HEK293 (cell line): ENCODE data around the gene R3HDM2.

ENCODE experiments used
- EGR2 ChIP-seq: fragments of 450-650 bp; formaldehyde crosslinking; IDR thresholded peaks from 2 replicates; pipeline ENCODE4 v1.5.1; 2016; ENCODE audit warnings: low read depth, missing biosample characterization, missing genetic modification characterization
- GLI4 ChIP-seq: fragments of 450-650 bp; formaldehyde crosslinking; IDR thresholded peaks from 2 replicates; pipeline ENCODE4 v1.5.1; 2016; ENCODE audit warnings: missing biosample characterization, missing genetic modification characterization
- GLIS2 ChIP-seq: fragments of 450-650 bp; formaldehyde crosslinking; IDR thresholded peaks from 2 replicates; pipeline ENCODE4 v1.5.1; 2016; ENCODE audit warnings: missing biosample characterization, missing genetic modification characterization
- MYNN ChIP-seq: fragments of 450-650 bp; formaldehyde crosslinking; IDR thresholded peaks from 2 replicates; pipeline ENCODE4 v1.5.1; 2016; ENCODE audit warnings: missing biosample characterization, missing genetic modification characterization, borderline replicate concordance
- MZF1 ChIP-seq: fragments of 450-650 bp; formaldehyde crosslinking; IDR thresholded peaks from 2 replicates; pipeline ENCODE4 v1.5.1; 2017; ENCODE audit warnings: missing biosample characterization, missing genetic modification characterization, borderline replicate concordance
- RBAK ChIP-seq: fragments of 450-650 bp; formaldehyde crosslinking; IDR thresholded peaks from 2 replicates; pipeline ENCODE4 v1.5.1; 2016; ENCODE audit warnings: missing biosample characterization, missing genetic modification characterization
- SALL2 ChIP-seq: fragments of 450-650 bp; formaldehyde crosslinking; IDR thresholded peaks from 2 replicates; pipeline ENCODE4 v1.5.0; 2017; ENCODE audit warnings: missing biosample characterization, mild to moderate bottlenecking, missing genetic modification characterization, borderline replicate concordance
- ZBTB17 ChIP-seq: fragments of 450-650 bp; formaldehyde crosslinking; IDR thresholded peaks from 2 replicates; pipeline ENCODE4 v1.5.1; 2016; ENCODE audit warnings: missing biosample characterization, missing genetic modification characterization
- ZBTB20 ChIP-seq: fragments of 450-650 bp; formaldehyde crosslinking; IDR thresholded peaks from 2 replicates; pipeline ENCODE4 v1.5.1; 2016; ENCODE audit warnings: missing biosample characterization, missing genetic modification characterization
- ZEB2 ChIP-seq: fragments of 450-650 bp; formaldehyde crosslinking; IDR thresholded peaks from 2 replicates; pipeline ENCODE4 v1.5.1; 2016; ENCODE audit warnings: missing biosample characterization, missing genetic modification characterization
- ZFP3 ChIP-seq: fragments of 450-650 bp; formaldehyde crosslinking; IDR thresholded peaks from 2 replicates; pipeline ENCODE4 v1.5.1; 2016; ENCODE audit warnings: low read depth, missing biosample characterization, missing genetic modification characterization
- ZNF138 ChIP-seq: fragments of 450-650 bp; formaldehyde crosslinking; IDR thresholded peaks from 2 replicates; pipeline ENCODE4 v1.5.1; 2016; ENCODE audit warnings: missing biosample characterization, missing genetic modification characterization, borderline replicate concordance
- ZNF239 ChIP-seq: fragments of 450-650 bp; formaldehyde crosslinking; IDR thresholded peaks from 2 replicates; pipeline ENCODE4 v1.5.1; 2016; ENCODE audit warnings: missing biosample characterization, missing genetic modification characterization
- ZNF324 ChIP-seq: fragments of 450-650 bp; formaldehyde crosslinking; IDR thresholded peaks from 2 replicates; pipeline ENCODE4 v1.5.1; 2016; ENCODE audit warnings: missing biosample characterization, missing genetic modification characterization
- ZNF335 ChIP-seq: fragments of 450-650 bp; formaldehyde crosslinking; conservative IDR thresholded peaks from 2 replicates; pipeline ENCODE4 v1.5.1; 2016; ENCODE audit warnings: missing biosample characterization, missing genetic modification characterization
- ZNF433 ChIP-seq: fragments of 450-650 bp; formaldehyde crosslinking; IDR thresholded peaks from 2 replicates; pipeline ENCODE4 v1.5.1; 2016; ENCODE audit warnings: missing biosample characterization, missing genetic modification characterization, low read depth
- ZNF654 ChIP-seq: fragments of 450-650 bp; formaldehyde crosslinking; IDR thresholded peaks from 2 replicates; pipeline ENCODE4 v1.5.1; 2016; ENCODE audit warnings: low read depth, missing biosample characterization, missing genetic modification characterization
- ZNF670 ChIP-seq: fragments of 450-650 bp; formaldehyde crosslinking; IDR thresholded peaks from 2 replicates; pipeline ENCODE4 v1.5.1; 2016; ENCODE audit warnings: missing biosample characterization, missing genetic modification characterization, low read depth
- ZNF776 ChIP-seq: fragments of 450-650 bp; formaldehyde crosslinking; IDR thresholded peaks from 2 replicates; pipeline ENCODE4 v1.5.0; 2017; ENCODE audit warnings: missing biosample characterization, missing genetic modification characterization, borderline replicate concordance
- ZNF777 ChIP-seq: fragments of 450-650 bp; formaldehyde crosslinking; IDR thresholded peaks from 2 replicates; pipeline ENCODE4 v1.5.1; 2017; ENCODE audit warnings: missing biosample characterization, missing genetic modification characterization, borderline replicate concordance
- ZNF791 ChIP-seq: fragments of 450-650 bp; formaldehyde crosslinking; IDR thresholded peaks from 2 replicates; pipeline ENCODE4 v1.5.1; 2016; ENCODE audit warnings: missing biosample characterization, missing genetic modification characterization
- TF ChIP-seq, protein P1 (sequence below): fragments of 450-650 bp; formaldehyde crosslinking; IDR thresholded peaks from 2 replicates; pipeline ENCODE4 v1.5.1; 2016; ENCODE audit warnings: missing biosample characterization, missing genetic modification characterization
- TF ChIP-seq, protein P2 (sequence below): fragments of 450-650 bp; formaldehyde crosslinking; IDR thresholded peaks from 2 replicates; pipeline ENCODE4 v1.5.1; 2016; ENCODE audit warnings: missing biosample characterization, missing genetic modification characterization
- TF ChIP-seq, protein P3 (sequence below): fragments of 450-650 bp; formaldehyde crosslinking; IDR thresholded peaks from 2 replicates; pipeline ENCODE4 v1.5.1; 2016; ENCODE audit warnings: missing biosample characterization, missing genetic modification characterization
- TF ChIP-seq, protein P4 (sequence below): fragments of 450-650 bp; formaldehyde crosslinking; IDR thresholded peaks from 2 replicates; pipeline ENCODE4 v1.5.1; 2017; ENCODE audit warnings: missing biosample characterization, mild to moderate bottlenecking, missing genetic modification characterization, moderate library complexity
- TF ChIP-seq, protein P5 (sequence below): fragments of 450-650 bp; formaldehyde crosslinking; IDR thresholded peaks from 2 replicates; pipeline ENCODE4 v1.5.1; 2017; ENCODE audit warnings: missing biosample characterization, missing genetic modification characterization
- TF ChIP-seq, protein P6 (sequence below): fragments of 450-650 bp; formaldehyde crosslinking; IDR thresholded peaks from 2 replicates; pipeline ENCODE4 v1.5.1; 2016; ENCODE audit warnings: missing biosample characterization, missing genetic modification characterization
- TF ChIP-seq, protein P7 (sequence below): IDR thresholded peaks from 2 replicates; pipeline ENCODE4 v1.6.1; 2011; ENCODE audit warnings: mild to moderate bottlenecking, low read depth, low read length, borderline replicate concordance

The R3HDM2 gene

DNA sequence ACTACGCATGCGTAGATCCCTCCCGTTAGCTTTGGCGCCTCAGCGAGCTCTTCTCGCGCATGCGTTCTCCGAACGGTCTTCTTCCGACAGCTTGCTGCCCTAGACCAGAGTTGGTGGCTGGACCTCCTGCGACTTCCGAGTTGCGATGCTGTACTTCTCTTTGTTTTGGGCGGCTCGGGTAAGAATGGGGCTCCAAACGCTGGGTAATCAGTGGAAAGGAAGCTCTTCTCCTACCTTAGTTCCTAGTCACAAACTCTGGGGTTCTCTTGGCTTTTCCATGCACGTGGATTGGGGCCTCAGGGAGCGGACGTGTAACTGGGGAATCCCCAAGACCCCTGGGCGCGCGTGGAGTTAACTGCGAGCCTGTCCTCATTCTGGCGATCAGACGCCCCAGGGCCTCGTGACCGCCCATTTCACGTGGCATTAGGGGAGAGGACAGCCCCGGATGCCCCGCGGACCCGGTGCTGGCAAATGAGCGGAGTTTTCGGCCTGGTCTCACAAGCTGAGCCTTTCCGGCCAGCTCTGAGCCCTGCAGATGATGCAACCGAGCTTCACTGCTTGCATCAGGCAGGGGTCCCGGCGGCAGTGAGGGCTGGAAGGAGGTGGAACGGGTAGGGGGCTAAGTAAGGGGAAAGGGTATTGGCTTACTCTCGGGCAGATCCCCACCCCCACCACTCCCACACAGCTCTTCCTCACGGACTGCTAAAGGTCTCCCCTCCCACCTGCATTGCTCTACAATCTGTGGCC, 201.0 kb downstream of the R3HDM2 start, which contains the start of gene SHMT2 (continued):
- TF ChIP-seq ZNF670 = no peak
- peak; percentile 63; the same call in 1 of the 2 replicates for TF ChIP-seq GLIS2
- TF ChIP-seq ZNF138 (tag by site-specific recombination) = no peak
- TF ChIP-seq RBAK (tag by site-specific recombination) = no peak
- TF ChIP-seq, protein P1, sequence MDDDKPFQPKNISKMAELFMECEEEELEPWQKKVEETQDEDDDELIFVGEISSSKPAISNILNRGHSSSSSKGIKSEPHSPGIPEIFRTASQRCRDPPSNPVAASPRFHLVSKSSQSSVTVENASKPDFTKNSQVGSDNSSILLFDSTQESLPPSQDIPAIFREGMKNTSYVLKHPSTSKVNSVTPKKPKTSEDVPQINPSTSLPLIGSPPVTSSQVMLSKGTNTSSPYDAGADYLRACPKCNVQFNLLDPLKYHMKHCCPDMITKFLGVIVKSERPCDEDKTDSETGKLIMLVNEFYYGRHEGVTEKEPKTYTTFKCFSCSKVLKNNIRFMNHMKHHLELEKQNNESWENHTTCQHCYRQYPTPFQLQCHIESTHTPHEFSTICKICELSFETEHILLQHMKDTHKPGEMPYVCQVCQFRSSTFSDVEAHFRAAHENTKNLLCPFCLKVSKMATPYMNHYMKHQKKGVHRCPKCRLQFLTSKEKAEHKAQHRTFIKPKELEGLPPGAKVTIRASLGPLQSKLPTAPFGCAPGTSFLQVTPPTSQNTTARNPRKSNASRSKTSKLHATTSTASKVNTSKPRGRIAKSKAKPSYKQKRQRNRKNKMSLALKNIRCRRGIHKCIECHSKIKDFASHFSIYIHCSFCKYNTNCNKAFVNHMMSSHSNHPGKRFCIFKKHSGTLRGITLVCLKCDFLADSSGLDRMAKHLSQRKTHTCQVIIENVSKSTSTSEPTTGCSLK (tag by site-specific recombination) = no peak
- no peak for TF ChIP-seq ZNF654
- peak; percentile 84; the same call in 1 of the 2 replicates for TF ChIP-seq ZNF324
- TF ChIP-seq SALL2 (tag by site-specific recombination) = no peak
- TF ChIP-seq, protein P2, sequence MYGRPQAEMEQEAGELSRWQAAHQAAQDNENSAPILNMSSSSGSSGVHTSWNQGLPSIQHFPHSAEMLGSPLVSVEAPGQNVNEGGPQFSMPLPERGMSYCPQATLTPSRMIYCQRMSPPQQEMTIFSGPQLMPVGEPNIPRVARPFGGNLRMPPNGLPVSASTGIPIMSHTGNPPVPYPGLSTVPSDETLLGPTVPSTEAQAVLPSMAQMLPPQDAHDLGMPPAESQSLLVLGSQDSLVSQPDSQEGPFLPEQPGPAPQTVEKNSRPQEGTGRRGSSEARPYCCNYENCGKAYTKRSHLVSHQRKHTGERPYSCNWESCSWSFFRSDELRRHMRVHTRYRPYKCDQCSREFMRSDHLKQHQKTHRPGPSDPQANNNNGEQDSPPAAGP (tag by site-specific recombination) = no peak; the same call in 1 of the 2 replicates
- peak; percentile 40; the same call in 1 of the 2 replicates for TF ChIP-seq ZBTB20 (tag by site-specific recombination)
- TF ChIP-seq, protein P3, sequence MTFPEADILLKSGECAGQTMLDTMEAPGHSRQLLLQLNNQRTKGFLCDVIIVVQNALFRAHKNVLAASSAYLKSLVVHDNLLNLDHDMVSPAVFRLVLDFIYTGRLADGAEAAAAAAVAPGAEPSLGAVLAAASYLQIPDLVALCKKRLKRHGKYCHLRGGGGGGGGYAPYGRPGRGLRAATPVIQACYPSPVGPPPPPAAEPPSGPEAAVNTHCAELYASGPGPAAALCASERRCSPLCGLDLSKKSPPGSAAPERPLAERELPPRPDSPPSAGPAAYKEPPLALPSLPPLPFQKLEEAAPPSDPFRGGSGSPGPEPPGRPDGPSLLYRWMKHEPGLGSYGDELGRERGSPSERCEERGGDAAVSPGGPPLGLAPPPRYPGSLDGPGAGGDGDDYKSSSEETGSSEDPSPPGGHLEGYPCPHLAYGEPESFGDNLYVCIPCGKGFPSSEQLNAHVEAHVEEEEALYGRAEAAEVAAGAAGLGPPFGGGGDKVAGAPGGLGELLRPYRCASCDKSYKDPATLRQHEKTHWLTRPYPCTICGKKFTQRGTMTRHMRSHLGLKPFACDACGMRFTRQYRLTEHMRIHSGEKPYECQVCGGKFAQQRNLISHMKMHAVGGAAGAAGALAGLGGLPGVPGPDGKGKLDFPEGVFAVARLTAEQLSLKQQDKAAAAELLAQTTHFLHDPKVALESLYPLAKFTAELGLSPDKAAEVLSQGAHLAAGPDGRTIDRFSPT (tag by site-specific recombination) = no peak
- TF ChIP-seq ZNF239 (tag by site-specific recombination) = no peak
- TF ChIP-seq ZNF335 (tag by site-specific recombination) = peak; percentile 89
- TF ChIP-seq, protein P4, sequence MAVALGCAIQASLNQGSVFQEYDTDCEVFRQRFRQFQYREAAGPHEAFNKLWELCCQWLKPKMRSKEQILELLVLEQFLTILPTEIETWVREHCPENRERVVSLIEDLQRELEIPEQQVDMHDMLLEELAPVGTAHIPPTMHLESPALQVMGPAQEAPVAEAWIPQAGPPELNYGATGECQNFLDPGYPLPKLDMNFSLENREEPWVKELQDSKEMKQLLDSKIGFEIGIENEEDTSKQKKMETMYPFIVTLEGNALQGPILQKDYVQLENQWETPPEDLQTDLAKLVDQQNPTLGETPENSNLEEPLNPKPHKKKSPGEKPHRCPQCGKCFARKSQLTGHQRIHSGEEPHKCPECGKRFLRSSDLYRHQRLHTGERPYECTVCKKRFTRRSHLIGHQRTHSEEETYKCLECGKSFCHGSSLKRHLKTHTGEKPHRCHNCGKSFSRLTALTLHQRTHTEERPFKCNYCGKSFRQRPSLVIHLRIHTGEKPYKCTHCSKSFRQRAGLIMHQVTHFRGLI (tag by site-specific recombination) = no peak
- no peak; the same call in 1 of the 2 replicates for TF ChIP-seq ZBTB17 (tag by site-specific recombination)
- no peak for TF ChIP-seq ZNF433 (tag by site-specific recombination)
- TF ChIP-seq ZNF791 (tag by site-specific recombination) = no peak
- TF ChIP-seq, protein P5, sequence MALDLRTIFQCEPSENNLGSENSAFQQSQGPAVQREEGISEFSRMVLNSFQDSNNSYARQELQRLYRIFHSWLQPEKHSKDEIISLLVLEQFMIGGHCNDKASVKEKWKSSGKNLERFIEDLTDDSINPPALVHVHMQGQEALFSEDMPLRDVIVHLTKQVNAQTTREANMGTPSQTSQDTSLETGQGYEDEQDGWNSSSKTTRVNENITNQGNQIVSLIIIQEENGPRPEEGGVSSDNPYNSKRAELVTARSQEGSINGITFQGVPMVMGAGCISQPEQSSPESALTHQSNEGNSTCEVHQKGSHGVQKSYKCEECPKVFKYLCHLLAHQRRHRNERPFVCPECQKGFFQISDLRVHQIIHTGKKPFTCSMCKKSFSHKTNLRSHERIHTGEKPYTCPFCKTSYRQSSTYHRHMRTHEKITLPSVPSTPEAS = no peak
- no peak for TF ChIP-seq ZNF776 (tag by site-specific recombination)
- TF ChIP-seq, protein P6, sequence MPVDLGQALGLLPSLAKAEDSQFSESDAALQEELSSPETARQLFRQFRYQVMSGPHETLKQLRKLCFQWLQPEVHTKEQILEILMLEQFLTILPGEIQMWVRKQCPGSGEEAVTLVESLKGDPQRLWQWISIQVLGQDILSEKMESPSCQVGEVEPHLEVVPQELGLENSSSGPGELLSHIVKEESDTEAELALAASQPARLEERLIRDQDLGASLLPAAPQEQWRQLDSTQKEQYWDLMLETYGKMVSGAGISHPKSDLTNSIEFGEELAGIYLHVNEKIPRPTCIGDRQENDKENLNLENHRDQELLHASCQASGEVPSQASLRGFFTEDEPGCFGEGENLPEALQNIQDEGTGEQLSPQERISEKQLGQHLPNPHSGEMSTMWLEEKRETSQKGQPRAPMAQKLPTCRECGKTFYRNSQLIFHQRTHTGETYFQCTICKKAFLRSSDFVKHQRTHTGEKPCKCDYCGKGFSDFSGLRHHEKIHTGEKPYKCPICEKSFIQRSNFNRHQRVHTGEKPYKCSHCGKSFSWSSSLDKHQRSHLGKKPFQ (tag by site-specific recombination) = no peak
- TF ChIP-seq ZEB2 (tag by site-specific recombination) = peak; percentile 69
- TF ChIP-seq ZFP3 = no peak
- TF ChIP-seq MYNN (tag by site-specific recombination) = no peak
- no peak for TF ChIP-seq ZNF777 (tag by site-specific recombination)
- no peak for TF ChIP-seq GLI4 (tag by site-specific recombination)
- no peak for TF ChIP-seq MZF1 (tag by site-specific recombination)
- TF ChIP-seq, protein P7, sequence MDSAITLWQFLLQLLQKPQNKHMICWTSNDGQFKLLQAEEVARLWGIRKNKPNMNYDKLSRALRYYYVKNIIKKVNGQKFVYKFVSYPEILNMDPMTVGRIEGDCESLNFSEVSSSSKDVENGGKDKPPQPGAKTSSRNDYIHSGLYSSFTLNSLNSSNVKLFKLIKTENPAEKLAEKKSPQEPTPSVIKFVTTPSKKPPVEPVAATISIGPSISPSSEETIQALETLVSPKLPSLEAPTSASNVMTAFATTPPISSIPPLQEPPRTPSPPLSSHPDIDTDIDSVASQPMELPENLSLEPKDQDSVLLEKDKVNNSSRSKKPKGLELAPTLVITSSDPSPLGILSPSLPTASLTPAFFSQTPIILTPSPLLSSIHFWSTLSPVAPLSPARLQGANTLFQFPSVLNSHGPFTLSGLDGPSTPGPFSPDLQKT = no peak
- peak; percentile 97 for TF ChIP-seq EGR2 (tag by site-specific recombination)
